SJSA1 (cell line): ENCODE results near the gene ARHGAP5. TPM values are rescaled to one million over a fixed set of nuclear protein-coding genes. Genes with fewer than 3 reads are reported as not detected.
"Not testable (repeated sequence)": the region's sequence is repeated elsewhere in the genome, so short reads cannot be mapped to it uniquely, and the experiment has no call there.

Experiments
- DNase-seq, 2 experiments: peaks; one replicate each; pipeline ENCODE4 v3.0.0-alpha.2; 2015 to 2020; ENCODE audit warnings: low spot score in 2 of 2, low read depth in 1 of 2
- H3K27ac ChIP-seq: fragments of 250-450 bp; sonication (Bioruptor Pico); 2 replicates; pipeline ENCODE4 v1.5.1; 2020; ENCODE audit warnings: mild to moderate bottlenecking, moderate library complexity
- H3K27me3 ChIP-seq: fragments of 250-450 bp; sonication (Bioruptor Pico); replicated peaks from 2 replicates; pipeline ENCODE4 v1.5.1; 2020; ENCODE audit warnings: mild to moderate bottlenecking, moderate library complexity
- H3K36me3 ChIP-seq: fragments of 250-450 bp; sonication (Bioruptor Pico); 2 replicates; pipeline ENCODE4 v1.5.1; 2020; ENCODE audit warnings: mild to moderate bottlenecking
- H3K4me1 ChIP-seq: fragments of 250-450 bp; sonication (Bioruptor Pico); replicated peaks from 2 replicates; pipeline ENCODE4 v1.6.1; 2021; ENCODE audit warnings: mild to moderate bottlenecking
- H3K4me3 ChIP-seq: fragments of 250-450 bp; sonication (Bioruptor Pico); 2 replicates; pipeline ENCODE4 v1.5.1; 2020; ENCODE audit warnings: mild to moderate bottlenecking
- H3K9me3 ChIP-seq: fragments of 250-450 bp; sonication (Bioruptor Pico); replicated peaks from 2 replicates; pipeline ENCODE4 v1.5.1; 2020; ENCODE audit warnings: mild to moderate bottlenecking
- total RNA-seq: library from RNA; depleted of rRNA; stranded (reverse); fragments of >200 nt; shearing (Covaris generic); gene quantifications from 2 replicates; pipeline ENCODE4 v1.2.3, GENCODE V29; 2014

The ARHGAP5 gene
- total RNA-seq, 1 experiment from 2014 or later: 64.8 TPM

GRCh38 chr14:32104308-32104707 lies 27.2 kb downstream of the ARHGAP5 start:
- no peaks in the 10 kb centered on the region for H3K9me3 ChIP-seq
- H3K27me3 ChIP-seq: no peaks in the 10 kb centered on the region
- no peak overlapping the region for H3K27ac ChIP-seq
- H3K36me3 ChIP-seq: peaks cover 29% of the 10 kb centered on the region
- H3K4me1 ChIP-seq: no peaks in the 10 kb centered on the region; the same call in 1 of the 2 replicates
- DNase-seq: no peak
- no peak overlapping the region for H3K4me3 ChIP-seq

GRCh38 chr14:32104803-32105202 lies 27.7 kb downstream of the ARHGAP5 start:
- peaks cover 3% of the 10 kb centered on the region; the same call in 1 of the 2 replicates for H3K4me1 ChIP-seq
- no peak overlapping the region for H3K4me3 ChIP-seq
- H3K36me3 ChIP-seq: peaks cover 27% of the 10 kb centered on the region
- no peaks in the 10 kb centered on the region for H3K27me3 ChIP-seq
- H3K27ac ChIP-seq: no peak overlapping the region
- no peaks in the 10 kb centered on the region for H3K9me3 ChIP-seq
- DNase-seq: no peak

GRCh38 chr14:32109676-32110547 lies 32.8 kb downstream of the ARHGAP5 start:
- Histone ChIP-seq H3K27me3 (no peaks in the 10 kb centered on the region), H3K27ac (peak overlapping the region; percentile 29)

GRCh38 chr14:32110548-32110896 lies 33.4 kb downstream of the ARHGAP5 start:
- H3K4me1 ChIP-seq: 0 out of 2 replicates have a peak, but pooled peaks cover 5% of the 10 kb centered on the region
- no peak overlapping the region for H3K27ac ChIP-seq
- no peak for DNase-seq
- H3K36me3 ChIP-seq: peaks cover 19% of the 10 kb centered on the region
- no peaks in the 10 kb centered on the region for H3K9me3 ChIP-seq
- no peaks in the 10 kb centered on the region for H3K27me3 ChIP-seq
- H3K4me3 ChIP-seq: no peak overlapping the region

More at GRCh38 chr14:32109676-32110547, 32.8 kb downstream of the ARHGAP5 start:
- H3K4me3 ChIP-seq: no peak overlapping the region
- H3K9me3 ChIP-seq: no peaks in the 10 kb centered on the region
- peak in 1 of 2 experiments; percentile 24 for DNase-seq
- 0 out of 2 replicates have a peak, but pooled peaks cover 5% of the 10 kb centered on the region for H3K4me1 ChIP-seq
- H3K36me3 ChIP-seq: peaks cover 22% of the 10 kb centered on the region

- no peak overlapping the region for H3K4me3 ChIP-seq
- peaks cover 17% of the 10 kb centered on the region for H3K36me3 ChIP-seq
- no peaks in the 10 kb centered on the region for H3K4me1 ChIP-seq
- H3K9me3 ChIP-seq: no peaks in the 10 kb centered on the region
- no peak for DNase-seq
- H3K27me3 ChIP-seq: no peaks in the 10 kb centered on the region
- no peak overlapping the region for H3K27ac ChIP-seq
Observed at GRCh38 chr14:32121536-32121935, 44.4 kb downstream of the ARHGAP5 start.

- Histone ChIP-seq H3K36me3 (peaks cover 17% of the 10 kb centered on the region), H3K4me3 (no peak overlapping the region), H3K27me3 (no peaks in the 10 kb centered on the region), H3K9me3 (no peaks in the 10 kb centered on the region), H3K27ac (no peak overlapping the region), H3K4me1 (no peaks in the 10 kb centered on the region)
- no peak for DNase-seq
Observed at GRCh38 chr14:32121948-32122347, 44.8 kb downstream of the ARHGAP5 start.

GRCh38 chr14:32126899-32127730 lies 50.0 kb downstream of the ARHGAP5 start:
- H3K36me3 ChIP-seq: peaks cover 19% of the 10 kb centered on the region
- not testable (repeated sequence) for H3K27ac ChIP-seq, DNase-seq, H3K9me3 ChIP-seq, H3K27me3 ChIP-seq, H3K4me3 ChIP-seq
- H3K4me1 ChIP-seq: peaks cover 11% of the 10 kb centered on the region

- peaks cover 19% of the 10 kb centered on the region for H3K36me3 ChIP-seq
- H3K9me3 ChIP-seq, H3K27me3 ChIP-seq, H3K4me3 ChIP-seq, H3K27ac ChIP-seq, DNase-seq: not testable (repeated sequence)
- peaks cover 11% of the 10 kb centered on the region for H3K4me1 ChIP-seq
Observed at GRCh38 chr14:32127731-32128654, 50.9 kb downstream of the ARHGAP5 start.

- H3K36me3 ChIP-seq: peaks cover 19% of the 10 kb centered on the region
- peaks cover 11% of the 10 kb centered on the region for H3K4me1 ChIP-seq
- no peak for DNase-seq
- H3K4me3 ChIP-seq: no peak overlapping the region
- H3K9me3 ChIP-seq: no peaks in the 10 kb centered on the region
- no peaks in the 10 kb centered on the region for H3K27me3 ChIP-seq
- H3K27ac ChIP-seq: no peak overlapping the region
Observed at GRCh38 chr14:32128703-32129102, 51.6 kb downstream of the ARHGAP5 start.

- no peaks in the 10 kb centered on the region for H3K9me3 ChIP-seq
- DNase-seq: peak in 1 of 2 experiments; percentile 8
Observed at GRCh38 chr14:32129124-32129523, 52.0 kb downstream of the ARHGAP5 start.

GRCh38 chr14:32131689-32132088 lies 54.6 kb downstream of the ARHGAP5 start:
- H3K27me3 ChIP-seq, H3K4me3 ChIP-seq, H3K27ac ChIP-seq, DNase-seq, H3K9me3 ChIP-seq: not testable (repeated sequence)
- peaks cover 11% of the 10 kb centered on the region for H3K4me1 ChIP-seq
- H3K36me3 ChIP-seq: peaks cover 15% of the 10 kb centered on the region

More at GRCh38 chr14:32129124-32129523, 52.0 kb downstream of the ARHGAP5 start:
- H3K27ac ChIP-seq: peak overlapping the region; percentile 27; the same call in 1 of the 2 replicates
- H3K4me1 ChIP-seq: peaks cover 11% of the 10 kb centered on the region
- no peaks in the 10 kb centered on the region for H3K27me3 ChIP-seq
- H3K4me3 ChIP-seq: no peak overlapping the region
- H3K36me3 ChIP-seq: peaks cover 19% of the 10 kb centered on the region

GRCh38 chr14:32134448-32135097 lies 57.5 kb downstream of the ARHGAP5 start:
- Histone ChIP-seq H3K27ac (no peak overlapping the region), H3K9me3 (no peaks in the 10 kb centered on the region), H3K36me3 (peaks cover 36% of the 10 kb centered on the region), H3K4me1 (peaks cover 1% of the 10 kb centered on the region), H3K4me3 (no peak overlapping the region), H3K27me3 (no peaks in the 10 kb centered on the region)
- DNase-seq: no peak
